GM18511 (cell line): ENCODE data around the gene TPST1.

Source experiments
- ATAC-seq: cut with Tn5 transposase; IDR thresholded peaks from one replicate; pipeline ENCODE4 v1.9.1; 2021; ENCODE audit warnings: mild to moderate bottlenecking, moderate library complexity; ENCODE audit not compliant: unreplicated experiment

TPST1 gene

DNA sequence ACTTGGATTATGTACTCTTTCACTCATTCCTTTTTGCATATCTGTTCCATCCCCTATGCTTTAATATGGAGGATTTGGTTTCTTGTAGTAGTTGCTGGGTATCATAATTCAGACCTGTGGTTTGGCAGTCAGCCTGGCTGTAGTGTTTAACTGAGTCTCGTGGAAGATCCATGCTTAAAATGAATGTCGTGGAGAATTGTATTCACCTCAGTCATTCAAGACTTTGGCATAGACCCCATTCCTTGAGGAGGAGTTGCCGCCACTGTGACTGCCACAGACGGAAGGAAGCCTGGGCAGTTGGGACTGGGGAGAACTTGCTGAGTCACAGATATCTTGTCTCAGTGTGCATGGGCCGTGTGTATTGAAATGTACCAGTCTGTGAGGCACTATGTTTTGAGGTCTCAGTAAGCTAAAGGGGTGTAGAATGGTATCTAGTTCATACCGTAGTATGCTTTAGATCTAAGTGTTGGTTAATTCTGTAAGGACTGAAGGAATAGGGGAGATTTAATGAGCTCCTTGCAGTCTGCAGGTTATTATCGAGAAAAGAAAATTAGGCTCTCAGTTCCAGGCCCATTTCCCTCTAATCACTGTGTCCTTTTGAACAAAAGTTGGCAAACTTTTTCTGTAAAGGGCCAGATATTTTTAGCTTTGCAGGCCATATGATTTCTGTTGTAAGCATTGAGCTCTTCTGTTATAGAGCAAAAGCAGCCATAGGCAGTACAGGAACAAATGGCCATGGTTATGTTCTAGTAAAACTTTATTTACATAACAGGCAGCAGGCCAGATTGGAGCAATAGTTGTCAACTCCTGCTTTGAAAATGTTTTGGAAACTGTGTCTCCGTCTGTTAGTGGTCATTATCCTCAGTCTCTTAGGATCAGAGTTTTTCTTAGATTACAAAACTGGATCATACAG lies 76.8 kb downstream of the TPST1 start:
- ATAC-seq = no peak

DNA sequence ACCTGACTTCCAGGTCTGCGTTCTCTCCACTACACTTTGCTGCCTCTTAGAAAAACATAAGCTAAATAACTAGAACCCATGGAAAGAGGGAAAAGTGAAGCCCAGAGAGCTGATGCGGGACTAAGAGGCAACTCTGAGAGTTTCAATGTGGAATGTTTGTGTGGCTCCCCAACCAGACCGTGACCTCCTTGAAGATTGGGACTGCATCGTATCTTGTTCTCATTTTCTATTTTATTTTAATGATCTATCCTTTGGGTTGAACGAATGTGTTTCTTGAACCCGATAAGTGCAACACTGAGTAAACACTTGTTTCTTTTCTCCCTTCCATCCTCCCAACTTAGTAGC lies 77.4 kb downstream of the TPST1 start:
- ATAC-seq = no peak

DNA sequence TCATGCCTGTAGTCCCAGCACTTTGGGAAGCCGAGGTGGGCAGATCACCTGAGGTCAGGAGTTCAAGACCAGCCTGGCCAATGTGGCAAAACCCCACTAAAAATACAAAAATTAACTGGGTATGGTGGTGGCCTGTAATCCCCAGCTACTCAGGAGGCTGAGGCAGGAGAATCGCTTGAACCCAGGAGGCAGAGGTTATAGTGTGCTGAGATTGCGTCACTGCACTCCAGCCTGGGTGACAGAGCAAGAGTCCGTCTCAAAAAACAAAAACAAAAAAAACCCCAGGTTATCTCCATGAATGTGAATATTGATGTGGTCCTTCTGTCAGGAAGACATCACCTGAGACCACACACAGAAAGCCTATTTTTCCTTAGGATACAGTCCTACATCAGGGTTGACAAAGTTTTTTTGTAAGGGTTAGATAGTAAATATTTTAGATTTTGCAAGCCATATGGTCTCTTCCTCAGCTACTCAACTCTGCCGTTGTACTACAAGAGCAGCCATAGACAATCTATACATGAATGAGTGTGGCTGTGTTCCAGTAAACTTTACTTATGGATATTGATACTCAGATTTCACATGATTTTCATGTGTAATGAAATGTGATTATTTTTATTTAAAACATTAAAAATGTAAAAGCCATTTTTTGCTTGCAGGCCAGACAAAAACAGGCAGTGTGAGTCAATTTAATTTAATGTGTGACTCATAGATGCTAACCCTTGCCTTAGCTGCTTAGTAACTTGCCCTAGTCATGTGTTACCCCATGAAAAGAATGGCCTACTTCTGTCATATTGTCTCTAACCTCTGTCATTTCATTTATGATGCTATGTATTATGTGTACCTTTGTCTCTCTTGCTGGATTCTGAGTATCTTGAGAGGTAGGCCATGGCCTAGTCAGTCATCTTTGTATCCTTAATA lies 78.1 kb downstream of the TPST1 start:
- no peak for ATAC-seq

DNA sequence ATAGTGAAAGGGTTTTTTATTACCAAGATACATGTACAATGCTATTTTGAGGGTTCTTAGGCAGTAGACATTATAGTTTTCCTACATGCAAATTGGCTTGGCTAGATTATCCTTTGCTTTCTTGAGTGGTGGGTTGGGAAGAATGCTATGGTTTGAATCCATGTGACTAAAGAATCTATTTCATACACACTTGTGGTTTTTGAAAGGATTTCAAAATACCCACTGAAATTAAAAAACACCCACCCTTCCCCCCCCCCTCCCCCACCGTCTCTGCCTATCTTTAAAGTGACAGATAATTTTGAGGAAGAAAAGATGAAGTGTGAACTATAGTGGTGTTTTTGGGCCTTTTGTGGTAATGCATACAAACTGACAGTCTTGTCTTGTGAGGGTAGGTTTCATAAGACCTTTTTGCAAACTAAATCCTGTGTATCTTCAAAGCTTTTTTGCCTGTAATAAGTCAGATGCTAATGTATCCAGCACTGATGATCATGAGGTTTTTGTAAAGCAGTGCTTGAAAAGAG lies 90.9 kb downstream of the TPST1 start:
- ATAC-seq = no peak

DNA sequence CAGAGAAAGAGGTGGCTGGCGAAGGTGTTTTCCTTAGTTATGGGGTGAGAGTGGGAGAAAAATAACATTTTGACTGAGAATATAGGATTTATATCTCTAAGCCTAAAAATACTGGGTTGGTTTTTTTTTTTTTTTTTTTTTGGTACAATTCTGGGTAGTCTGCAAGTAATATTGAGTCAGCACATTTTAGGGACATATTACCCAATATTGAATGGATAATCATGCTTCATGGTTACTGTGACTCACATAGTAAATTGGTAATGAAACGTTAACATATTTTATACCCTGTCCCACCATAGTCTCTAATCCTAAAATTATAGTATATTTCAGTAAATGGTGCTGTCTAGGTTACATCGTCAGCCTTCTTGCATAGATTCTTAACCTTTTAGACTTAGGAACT lies 91.4 kb downstream of the TPST1 start:
- no peak for ATAC-seq

DNA sequence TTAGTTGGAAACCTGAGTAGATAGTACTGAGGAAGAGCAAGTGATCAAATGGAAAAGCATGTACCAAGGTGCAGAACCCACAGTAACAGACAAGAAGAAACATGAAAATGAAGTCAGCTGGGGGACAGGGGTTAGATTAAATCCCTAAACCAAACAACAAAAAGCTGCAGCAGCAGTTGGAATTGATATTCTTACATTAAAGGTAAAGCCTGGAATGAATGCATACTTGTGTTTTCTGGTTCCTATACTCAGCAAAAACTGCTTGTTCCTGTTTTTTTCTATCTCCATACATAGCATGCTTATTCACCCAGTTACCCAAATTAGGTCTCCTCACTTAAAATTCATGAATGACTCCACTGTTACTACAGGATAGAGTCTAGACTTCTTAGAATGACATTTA lies 92.4 kb downstream of the TPST1 start:
- ATAC-seq = no peak

DNA sequence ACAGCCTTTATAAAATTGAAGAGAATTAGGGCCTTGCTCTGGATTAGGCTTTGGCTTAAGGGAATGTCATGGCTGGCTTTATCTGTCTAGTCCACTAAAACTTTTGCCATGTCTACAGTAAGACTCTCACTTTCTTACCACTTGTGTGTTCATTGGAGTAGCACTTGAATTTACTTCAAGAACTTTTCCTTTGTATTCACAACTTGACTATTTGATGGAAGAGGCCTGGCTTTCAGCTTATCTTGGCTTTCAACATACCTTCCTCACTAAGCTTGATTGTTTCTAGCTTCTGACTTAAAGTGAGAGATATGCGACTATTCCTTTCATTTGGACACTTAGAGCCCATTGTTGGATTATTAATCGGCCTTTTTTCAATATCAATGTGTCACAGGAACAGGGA lies 96.1 kb downstream of the TPST1 start:
- no peak for ATAC-seq

DNA sequence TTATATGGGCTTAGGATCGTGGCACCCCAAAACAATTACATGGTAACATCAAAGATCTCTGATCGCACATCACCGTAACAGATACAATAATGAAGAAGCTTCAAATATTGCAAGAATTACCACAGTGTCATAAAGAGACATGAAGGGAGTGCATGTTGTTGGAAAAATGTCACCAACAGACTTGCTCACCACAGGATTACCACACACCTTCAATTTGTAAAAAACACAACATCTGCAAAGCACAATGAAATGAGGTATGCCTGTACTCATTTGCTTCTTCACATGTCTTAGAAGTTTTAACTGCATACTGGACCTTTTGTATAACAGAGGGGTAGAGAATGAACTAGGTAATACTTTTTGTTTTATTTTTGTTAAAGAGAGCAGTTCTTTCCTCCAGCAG lies 96.6 kb downstream of the TPST1 start:
- ATAC-seq = no peak

DNA sequence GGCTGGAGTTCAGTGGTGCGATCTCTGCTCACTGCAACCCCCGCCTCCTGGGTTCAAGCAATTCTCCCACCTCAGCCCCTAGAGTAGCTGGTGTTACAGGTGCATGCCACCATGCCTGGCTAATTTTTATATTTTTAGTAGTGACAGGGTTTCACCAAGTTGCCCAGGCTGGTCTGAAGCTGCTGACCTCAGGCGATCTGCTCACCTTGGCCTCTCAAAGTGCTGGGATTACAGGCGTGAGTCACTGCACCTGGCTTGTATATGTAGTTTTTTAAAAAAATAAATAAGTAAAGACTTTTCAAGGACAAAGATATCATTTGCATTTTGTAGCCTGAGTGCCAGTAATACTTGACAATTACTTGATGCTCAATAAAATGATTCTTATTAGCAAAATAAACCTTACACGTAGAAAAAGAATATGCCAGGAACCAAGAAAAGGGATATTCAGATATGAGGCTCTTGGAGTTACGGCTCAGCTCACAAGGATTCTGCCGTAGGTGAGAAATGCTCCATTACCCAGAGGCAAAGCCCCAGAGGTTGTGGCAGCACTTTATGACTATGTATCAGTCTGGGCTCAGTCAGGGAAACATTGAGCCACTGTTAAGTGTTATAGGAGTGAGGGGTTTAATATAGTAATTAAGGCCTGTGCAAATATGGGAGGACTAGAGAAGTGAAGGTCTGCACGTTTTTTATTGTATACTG lies 98.5 kb downstream of the TPST1 start:
- no peak for ATAC-seq

DNA sequence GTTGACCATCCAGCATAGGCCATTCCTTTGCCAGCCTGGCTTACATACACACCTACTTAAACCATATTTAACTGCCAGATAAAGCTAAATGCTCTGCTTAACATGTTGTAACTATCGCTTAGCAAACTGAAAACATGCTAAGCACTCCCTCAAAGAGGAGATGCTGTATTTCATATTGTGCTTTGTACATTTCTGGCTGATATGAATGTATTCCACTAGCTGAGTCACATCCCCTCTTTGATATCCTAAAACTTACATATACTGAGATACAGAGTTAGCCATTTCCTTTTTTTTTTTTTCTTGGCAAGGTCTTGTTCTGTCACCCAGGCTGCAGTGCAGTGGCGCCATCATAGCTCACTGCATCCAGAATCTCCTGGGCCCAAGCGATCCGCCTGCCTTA lies 99.4 kb downstream of the TPST1 start:
- ATAC-seq = no peak

DNA sequence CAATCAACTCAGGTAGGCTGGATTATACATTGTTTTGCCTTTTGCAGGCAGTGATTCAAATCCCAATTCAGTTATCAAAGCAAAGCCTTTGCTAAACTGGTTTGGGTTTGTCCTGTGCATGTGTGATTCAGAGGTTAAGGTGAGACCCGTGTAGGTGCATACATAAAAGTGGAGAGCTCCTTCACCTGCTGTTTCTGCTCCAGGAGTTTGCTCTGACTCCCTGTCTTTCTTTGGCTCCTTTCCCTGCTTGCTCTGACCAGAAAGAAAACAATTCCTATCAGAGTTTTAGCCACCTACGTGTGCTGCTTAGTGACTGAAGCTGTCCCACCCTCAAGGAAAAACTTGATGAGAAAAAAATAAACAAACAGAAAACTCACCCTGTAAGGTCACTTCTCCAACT lies 101.1 kb downstream of the TPST1 start:
- no peak for ATAC-seq

DNA sequence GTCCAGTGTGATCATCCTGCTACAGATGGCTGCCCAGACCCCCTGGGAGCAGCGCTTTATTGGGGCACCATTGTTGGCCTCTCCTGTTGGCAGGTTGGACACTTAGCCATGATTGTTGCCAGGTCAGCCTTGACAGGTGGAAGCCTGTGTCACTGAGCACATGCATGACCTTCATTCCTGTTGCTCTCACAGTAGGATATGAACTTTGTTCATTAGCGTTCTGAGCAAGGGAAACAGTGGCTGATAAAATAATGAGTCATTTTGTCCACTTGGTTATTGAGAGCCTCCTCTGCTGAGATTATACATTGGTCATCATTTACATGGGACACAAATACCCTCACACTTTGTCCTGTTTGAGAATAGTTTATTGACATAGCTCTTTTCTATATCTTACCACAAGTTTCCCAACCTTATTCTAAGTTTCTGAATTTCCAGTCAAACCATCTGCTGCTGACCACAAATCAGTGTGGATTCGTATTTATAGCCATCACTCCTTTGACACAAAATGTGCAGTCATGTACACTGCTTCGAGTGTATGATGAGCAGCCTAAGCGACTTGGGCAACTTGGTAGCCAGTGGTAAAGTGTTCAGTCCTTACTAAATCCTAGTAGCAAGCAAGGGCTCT lies 102.6 kb downstream of the TPST1 start:
- no peak for ATAC-seq

DNA sequence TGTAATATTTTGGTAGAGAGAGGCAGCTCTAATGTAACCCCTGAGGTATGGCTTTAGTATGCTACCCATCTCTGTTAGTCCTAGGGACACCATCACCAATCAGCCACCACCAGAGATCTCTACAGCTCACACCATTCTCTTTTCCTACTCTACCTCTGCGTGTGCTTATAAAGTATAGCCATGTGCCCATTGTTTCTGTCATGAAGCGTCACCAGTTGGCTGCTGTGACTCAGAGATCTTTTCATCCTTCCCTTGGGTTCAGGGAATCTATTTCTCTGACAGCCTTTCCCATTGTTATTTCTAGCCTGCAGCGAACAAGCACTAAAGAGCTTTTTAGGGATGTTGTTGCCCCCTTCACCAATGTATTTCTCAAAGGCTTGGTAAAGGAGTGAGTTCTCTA lies 103.3 kb downstream of the TPST1 start:
- ATAC-seq = no peak

DNA sequence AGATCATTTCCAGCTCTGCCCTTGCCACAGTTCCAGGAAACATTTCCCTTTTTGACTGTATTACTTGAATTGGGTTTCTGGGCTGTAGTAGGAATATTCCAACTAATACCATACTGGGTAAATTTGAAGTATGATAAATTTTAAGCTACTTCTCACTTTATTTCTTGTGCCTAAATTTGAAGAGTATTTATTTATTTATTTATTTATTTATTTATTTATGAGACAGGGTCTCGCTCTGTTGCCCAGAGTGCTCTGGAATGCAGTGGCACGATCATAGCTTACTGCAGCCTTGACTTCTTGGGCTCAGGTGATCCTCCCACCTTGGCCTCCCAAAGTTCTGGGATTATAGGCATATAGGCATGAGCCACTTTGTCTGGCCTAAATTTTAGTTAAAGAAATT lies 105.5 kb downstream of the TPST1 start:
- ATAC-seq = no peak

DNA sequence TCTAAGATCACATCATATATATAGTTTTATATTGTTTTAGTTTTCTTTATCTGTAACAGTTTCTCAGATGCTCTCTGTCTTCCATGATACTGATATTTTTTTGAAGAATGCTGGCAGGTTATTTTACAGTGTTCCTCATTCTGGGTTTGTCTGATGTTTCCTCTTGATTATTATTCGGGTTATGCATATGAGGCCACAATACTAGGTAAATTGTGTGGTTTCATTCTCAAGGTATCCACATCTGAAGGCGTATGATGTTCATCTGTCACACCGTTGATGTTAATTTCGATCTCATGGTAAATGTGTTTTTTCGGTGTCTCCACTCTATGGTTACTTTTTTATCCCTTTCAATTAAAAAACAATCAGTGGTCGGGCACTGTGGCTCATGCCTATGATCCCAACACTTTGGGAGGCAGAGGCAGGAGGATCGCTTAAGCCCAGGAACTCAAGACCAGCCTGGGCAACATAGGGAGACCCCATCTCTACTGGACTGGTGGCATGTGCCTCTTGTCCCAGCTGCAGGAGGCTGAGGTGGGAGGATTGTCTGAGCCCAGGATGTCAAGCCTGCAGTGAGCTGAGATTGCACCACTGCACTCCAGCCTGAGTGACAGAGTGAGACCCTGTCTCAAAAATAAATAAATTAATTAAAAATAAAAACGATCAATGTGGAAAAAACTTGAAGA lies 108.9 kb downstream of the TPST1 start:
- ATAC-seq = no peak

DNA sequence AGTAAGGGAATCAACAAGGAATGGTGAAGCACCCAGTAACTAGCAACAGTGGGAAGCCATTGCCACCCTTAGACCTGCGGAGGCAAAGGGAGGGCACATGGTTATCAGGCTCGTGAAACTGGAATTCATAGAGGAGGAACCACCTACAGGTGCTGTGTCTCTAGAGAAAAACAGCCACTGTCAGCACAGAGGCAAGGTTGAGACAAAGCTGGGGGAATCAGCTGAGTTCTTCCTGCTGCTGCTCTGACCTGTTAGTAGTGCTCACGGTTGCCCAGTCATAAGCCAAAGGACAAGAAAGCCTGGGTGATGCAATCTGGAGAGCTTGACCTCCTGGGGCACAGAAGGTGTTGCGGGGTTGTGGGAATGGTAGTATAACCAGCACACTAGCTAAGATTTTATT lies 110.1 kb downstream of the TPST1 start:
- no peak for ATAC-seq

DNA sequence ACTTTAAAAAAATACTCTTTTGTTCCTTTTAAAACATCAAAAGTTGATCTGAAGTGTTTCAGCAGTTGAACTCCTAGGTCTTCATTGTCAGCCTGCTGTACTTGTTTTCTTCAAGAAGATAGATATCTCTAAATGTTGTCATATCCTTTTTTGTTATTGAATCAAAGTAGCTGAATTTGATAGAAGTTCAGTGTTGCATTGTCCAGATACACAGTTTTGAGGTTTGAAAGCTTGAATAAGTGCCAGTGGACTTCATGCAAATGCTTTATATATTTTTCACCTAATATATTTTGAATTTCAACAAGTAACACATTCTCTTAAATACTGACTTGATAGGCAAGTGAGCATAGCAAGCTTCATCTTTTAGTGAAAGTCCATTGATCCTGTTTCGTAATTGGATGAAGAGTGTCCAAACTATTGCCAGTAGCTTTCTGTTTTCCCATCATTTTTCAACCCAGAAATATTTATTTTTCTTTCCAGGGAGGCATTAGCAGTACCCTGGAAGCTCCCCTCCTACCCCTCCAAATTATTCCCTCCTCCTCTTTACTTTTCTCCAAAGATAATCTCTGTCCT lies 114.4 kb downstream of the TPST1 start:
- ATAC-seq = no peak

DNA sequence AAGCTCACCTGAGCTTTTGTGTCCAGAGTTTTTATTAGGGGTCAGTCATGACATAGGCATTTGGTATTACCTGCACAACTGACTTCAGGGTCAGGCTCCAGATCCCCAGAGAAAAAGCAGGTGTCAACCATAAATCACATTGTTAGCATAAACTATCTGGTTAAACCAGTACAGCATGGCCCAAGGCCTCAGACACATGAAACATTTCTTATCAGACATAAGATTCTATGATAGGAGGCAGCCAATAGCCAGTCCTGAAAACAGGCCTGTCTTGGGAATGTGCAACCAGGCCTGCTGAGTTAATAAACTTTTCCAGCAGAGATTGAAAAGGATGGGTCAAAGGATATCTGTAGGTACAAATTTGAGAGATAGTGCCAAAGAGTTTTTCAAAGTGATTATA lies 116.1 kb downstream of the TPST1 start:
- ATAC-seq = no peak

DNA sequence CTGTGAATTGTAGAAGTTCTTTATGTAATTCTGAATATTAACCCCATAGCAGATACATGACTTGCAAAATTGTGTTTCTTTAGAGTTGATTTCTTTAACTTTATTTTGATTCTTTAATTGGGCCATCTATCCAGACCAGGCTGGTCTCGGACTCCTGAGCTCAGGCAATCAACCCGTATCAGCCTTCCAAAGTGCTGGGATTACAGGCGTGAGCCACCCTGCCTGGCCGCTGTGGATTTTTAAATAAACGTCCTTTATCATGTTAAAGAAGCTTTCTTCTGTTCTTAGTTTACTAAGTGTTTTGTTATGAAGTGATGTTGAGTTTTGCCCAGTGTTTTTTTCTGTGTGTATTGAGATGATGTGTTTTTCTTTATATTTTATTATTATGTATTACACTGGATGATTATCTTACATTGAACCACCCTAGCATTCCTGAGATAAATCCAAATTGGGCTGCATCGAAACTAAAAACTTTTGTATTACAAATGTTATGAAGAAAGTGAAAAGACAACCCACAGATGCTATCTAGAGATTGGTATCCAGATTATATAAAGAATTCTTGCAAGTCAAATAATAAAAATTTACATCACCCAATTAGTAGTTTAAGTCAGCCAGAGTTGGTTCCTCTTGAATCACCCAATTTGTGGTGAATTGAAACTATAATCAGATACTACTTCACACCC lies 118.1 kb downstream of the TPST1 start:
- no peak for ATAC-seq
